Measurements from ENCODE around the gene P2RX6. TPM values are rescaled to one million over a fixed set of nuclear protein-coding genes. Genes with fewer than 3 reads are reported as not detected.
A peak's percentile ranks its signal among the peaks of the same experiment; 100 is the strongest.

Gene P2RX6
- total RNA-seq, 1 donor from 2014 or later: 0.26 TPM

DNA sequence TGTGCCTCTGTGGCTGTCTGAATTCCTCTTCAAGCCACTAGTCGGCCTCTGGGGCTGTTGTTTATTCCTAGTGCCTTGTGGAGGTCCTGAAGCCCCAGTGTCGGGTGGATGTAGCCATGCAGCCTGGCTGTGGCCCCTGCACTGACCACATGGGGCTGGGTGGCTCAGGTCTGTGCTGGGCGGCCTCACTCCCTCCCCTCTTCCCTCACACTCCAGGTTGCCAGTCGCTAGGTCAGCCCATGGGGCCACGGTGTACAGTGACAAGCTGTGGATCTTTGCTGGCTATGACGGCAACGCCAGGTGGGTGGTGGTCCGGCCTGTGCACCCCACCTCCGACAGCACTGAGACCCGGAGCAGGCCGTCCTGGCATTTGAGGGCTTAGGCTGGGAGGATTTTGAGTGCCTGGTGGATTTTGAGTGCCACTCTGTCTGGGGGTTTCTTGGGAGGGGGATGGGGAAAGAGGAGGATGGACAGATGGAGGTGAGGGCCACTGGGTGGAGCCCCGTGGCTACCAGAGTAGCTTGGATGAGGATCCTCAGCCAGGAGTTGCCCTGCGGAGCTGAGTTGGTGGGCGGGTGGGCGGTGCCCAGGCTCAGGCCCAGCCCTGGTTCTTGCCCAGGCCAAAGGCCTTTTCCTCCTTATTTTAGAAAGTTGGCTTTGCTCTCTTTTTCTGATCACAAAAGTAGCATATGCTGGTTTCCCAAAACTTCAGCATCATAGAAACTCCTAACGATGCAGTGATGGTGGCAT, 26.2 kb upstream of the P2RX6 start:
- Histone ChIP-seq H3K4me3 (ENCODE audit: low read depth, low read length) (no peak overlapping the region), H3K27me3 (ENCODE audit: control insufficient read depth, insufficient read depth, low read length) (no peaks in the 10 kb centered on the region), H3K36me3 (ENCODE audit: control insufficient read depth, insufficient read depth, low read length) (peaks cover 49% of the 10 kb centered on the region)
- TF ChIP-seq, protein P1, sequence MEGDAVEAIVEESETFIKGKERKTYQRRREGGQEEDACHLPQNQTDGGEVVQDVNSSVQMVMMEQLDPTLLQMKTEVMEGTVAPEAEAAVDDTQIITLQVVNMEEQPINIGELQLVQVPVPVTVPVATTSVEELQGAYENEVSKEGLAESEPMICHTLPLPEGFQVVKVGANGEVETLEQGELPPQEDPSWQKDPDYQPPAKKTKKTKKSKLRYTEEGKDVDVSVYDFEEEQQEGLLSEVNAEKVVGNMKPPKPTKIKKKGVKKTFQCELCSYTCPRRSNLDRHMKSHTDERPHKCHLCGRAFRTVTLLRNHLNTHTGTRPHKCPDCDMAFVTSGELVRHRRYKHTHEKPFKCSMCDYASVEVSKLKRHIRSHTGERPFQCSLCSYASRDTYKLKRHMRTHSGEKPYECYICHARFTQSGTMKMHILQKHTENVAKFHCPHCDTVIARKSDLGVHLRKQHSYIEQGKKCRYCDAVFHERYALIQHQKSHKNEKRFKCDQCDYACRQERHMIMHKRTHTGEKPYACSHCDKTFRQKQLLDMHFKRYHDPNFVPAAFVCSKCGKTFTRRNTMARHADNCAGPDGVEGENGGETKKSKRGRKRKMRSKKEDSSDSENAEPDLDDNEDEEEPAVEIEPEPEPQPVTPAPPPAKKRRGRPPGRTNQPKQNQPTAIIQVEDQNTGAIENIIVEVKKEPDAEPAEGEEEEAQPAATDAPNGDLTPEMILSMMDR (IDR thresholded peaks at IDR 0.05; ENCODE audit: insufficient read depth, low read length, severe bottlenecking): no peak
- no peak for DNase-seq (ENCODE audit: low read depth)
- FAIRE-seq: no peak

DNA sequence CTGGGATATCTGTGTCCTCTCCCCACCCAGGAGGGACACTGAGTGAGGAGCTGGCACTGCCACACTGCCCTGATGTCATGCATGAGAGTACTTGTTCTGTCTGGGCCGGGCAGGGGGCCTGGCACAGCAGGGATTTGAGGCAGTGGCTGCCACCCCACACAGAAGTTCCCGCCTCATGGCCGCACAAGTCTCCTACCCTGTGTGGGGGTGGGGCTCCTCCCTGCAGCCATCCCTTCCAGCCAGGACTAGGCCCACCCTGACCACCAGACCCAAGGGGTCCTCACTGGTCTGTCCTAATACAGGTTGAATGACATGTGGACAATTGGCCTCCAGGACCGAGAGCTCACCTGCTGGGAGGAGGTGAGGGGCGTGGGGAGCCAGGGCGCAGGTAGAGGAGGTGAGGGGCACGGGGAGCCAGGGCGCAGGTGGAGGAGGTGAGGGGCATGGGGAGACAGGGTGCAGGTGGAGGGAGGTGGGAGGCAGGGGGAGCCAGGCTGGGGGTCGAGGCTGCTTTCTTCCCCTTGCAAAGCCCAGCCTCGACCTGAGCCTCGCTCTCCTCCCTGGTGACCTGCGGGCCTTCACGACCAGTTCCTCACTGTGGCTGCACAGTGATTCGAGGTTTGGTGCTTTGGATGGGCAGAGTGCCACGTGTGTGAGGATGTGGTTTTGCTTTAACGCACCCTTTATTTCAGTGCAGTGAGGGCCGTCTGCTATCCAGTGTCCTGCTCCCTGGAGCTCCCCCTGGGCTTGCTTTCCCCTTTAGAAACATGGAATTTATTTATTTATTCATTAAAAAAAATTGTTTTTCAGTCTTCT, 25.4 kb upstream of the P2RX6 start:
- FAIRE-seq (no peak), DNase-seq (ENCODE audit: low read depth) (no peak)
- TF ChIP-seq, protein P1 (IDR thresholded peaks at IDR 0.05; ENCODE audit: insufficient read depth, low read length, severe bottlenecking): no peak
- no peak overlapping the region for H3K4me3 ChIP-seq (ENCODE audit: low read depth, low read length)
- H3K27me3 ChIP-seq (ENCODE audit: control insufficient read depth, insufficient read depth, low read length): no peaks in the 10 kb centered on the region
- peaks cover 51% of the 10 kb centered on the region for H3K36me3 ChIP-seq (ENCODE audit: control insufficient read depth, insufficient read depth, low read length)

DNA sequence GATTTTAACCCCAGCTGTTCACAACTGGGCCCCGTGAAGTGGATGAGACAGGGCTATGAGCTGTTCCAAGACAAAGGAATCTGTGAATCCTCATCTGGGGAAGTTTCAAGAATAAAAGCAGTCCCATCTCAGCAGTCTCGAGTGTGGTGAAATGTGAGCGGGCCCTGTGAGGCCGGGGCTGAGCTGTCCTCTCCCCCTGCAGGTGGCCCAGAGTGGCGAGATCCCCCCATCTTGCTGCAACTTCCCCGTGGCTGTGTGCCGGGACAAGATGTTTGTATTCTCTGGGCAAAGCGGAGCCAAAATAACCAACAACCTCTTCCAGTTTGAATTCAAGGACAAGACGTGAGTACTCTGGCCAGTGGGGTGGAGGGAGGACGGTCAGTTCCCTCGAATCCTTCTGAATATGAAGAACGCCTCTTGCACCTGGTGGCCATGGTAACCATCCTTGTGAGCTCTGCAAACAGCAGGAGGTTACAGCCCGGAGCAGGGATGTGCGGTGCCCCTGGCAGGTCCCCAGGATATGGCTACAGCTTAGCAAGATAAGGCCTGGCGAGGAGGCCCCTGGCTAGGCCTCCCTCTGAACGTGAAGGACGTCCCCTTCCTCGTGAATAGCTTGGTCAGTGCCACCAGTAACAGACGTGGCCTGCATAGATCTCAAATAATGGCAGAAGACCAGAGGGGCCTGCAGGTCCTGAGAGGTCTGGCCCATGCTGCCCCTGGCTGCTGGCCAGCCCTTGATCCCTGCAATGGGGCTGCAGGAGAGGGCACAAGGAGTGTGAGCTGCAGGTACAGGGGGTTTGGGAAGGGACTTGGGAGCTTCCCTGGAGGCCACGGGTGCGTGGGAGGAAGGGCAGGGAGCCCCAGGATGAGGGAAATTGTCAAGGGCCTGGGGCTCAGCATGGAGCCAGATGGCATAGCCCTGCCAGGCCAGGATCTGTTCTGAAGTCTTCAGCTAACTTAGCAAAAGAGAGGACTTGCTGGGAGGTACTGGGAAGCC, 24.5 kb upstream of the P2RX6 start:
- FAIRE-seq (peak; percentile 70), DNase-seq (ENCODE audit: low read depth) (no peak)
- Histone ChIP-seq H3K36me3 (ENCODE audit: control insufficient read depth, insufficient read depth, low read length) (peaks cover 51% of the 10 kb centered on the region), H3K4me3 (ENCODE audit: low read depth, low read length) (no peak overlapping the region), H3K27me3 (ENCODE audit: control insufficient read depth, insufficient read depth, low read length) (no peaks in the 10 kb centered on the region)
- TF ChIP-seq, protein P1 (IDR thresholded peaks at IDR 0.05; ENCODE audit: insufficient read depth, low read length, severe bottlenecking): no peak

DNA sequence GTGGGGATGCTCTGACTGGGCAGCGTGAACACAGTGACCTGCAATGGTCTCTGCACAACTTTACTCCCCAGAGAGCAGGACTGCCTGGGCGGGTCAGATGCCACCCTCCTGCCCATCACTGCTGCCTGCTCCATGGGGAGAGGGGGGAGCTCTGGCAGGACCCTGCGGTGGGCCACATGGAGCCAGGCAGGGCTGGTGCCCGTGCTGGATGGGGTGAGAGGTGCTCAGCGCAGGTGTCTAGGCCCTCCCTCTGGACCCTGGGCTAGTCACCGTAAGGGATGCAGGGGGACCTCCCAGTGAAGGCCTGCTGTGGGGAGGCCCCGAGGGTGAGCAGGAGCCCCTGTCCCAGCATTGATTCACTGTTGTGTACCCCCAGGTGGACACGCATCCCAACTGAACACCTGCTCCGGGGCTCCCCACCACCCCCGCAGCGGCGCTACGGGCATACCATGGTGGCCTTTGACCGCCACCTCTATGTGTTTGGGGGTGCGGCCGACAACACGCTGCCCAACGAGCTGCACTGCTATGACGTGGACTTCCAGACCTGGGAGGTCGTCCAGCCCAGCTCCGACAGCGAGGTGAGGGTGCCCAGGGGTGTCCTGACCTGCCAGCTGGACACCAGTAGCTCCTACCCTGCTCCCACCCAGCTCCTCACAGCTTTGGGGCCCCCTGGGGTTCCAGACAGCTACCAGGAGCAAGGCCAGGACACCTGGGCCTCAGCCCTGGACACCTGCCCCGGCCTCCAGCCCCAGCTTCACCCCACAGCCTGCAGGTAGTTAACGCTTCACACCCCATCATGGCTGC, 23.5 kb upstream of the P2RX6 start:
- no peak for DNase-seq (ENCODE audit: low read depth)

More for the DNA sequence above, 23.5 kb upstream of the P2RX6 start:
- Histone ChIP-seq H3K36me3 (ENCODE audit: control insufficient read depth, insufficient read depth, low read length) (peaks cover 48% of the 10 kb centered on the region), H3K27me3 (ENCODE audit: control insufficient read depth, insufficient read depth, low read length) (no peaks in the 10 kb centered on the region), H3K4me3 (ENCODE audit: low read depth, low read length) (no peak overlapping the region)
- TF ChIP-seq, protein P1 (IDR thresholded peaks at IDR 0.05; ENCODE audit: insufficient read depth, low read length, severe bottlenecking): no peak
- no peak for FAIRE-seq

Measured in bronchial epithelial cell (primary cell).